DND-41 (cell line): ENCODE measurements around the gene GBE1.

Experiments
- EZH2 ChIP-seq: IDR thresholded peaks from 3 replicates; pipeline ENCODE4 v1.6.1; 2012; ENCODE audit warnings: borderline replicate concordance, low read depth, mild to moderate bottlenecking, moderate library complexity, low read length, inconsistent platforms; ENCODE audit not compliant: severe bottlenecking
- TF ChIP-seq, protein P1 (sequence below): IDR thresholded peaks from 2 replicates; pipeline ENCODE4 v1.5.1; 2012; ENCODE audit warnings: borderline replicate concordance, low read length, moderate library complexity, mild to moderate bottlenecking; ENCODE audit not compliant: poor library complexity, severe bottlenecking; ENCODE audit errors: extremely low read depth

- TF ChIP-seq, protein P1, sequence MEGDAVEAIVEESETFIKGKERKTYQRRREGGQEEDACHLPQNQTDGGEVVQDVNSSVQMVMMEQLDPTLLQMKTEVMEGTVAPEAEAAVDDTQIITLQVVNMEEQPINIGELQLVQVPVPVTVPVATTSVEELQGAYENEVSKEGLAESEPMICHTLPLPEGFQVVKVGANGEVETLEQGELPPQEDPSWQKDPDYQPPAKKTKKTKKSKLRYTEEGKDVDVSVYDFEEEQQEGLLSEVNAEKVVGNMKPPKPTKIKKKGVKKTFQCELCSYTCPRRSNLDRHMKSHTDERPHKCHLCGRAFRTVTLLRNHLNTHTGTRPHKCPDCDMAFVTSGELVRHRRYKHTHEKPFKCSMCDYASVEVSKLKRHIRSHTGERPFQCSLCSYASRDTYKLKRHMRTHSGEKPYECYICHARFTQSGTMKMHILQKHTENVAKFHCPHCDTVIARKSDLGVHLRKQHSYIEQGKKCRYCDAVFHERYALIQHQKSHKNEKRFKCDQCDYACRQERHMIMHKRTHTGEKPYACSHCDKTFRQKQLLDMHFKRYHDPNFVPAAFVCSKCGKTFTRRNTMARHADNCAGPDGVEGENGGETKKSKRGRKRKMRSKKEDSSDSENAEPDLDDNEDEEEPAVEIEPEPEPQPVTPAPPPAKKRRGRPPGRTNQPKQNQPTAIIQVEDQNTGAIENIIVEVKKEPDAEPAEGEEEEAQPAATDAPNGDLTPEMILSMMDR = no peak
- TF ChIP-seq EZH2 = no peak
Measured at GRCh38 chr3:81463781-81464180, 297.7 kb downstream of the GBE1 start.
